Peyer's patch (tissue), 4 donors: ENCODE measurements around the gene PCDHA11. TPM values are rescaled to one million over a fixed set of nuclear protein-coding genes. Genes with fewer than 3 reads are reported as not detected.
"Not testable (repeated sequence)": the region's sequence is repeated elsewhere in the genome, so short reads cannot be mapped to it uniquely, and the experiment has no call there.

Source experiments
- DNase-seq, 3 donors: peaks; one replicate each; pipeline ENCODE4 v3.0.0-alpha.2; 2017 to 2019
- H3K27ac ChIP-seq, 4 donors: fragments of 200-600 bp; sonication (generic); one replicate each; pipeline ENCODE4 v1.5.1; 2016 to 2019
- H3K27me3 ChIP-seq, 2 donors: fragments of 200-600 bp; sonication (generic); one replicate each; pipeline ENCODE4 v1.5.1; 2019
- H3K36me3 ChIP-seq, 3 donors: fragments of 200-600 bp; sonication (generic); one replicate each; pipeline ENCODE4 v1.5.1; 2016 to 2019
- H3K4me1 ChIP-seq, 4 donors: fragments of 200-600 bp; sonication (generic); one replicate each; pipeline ENCODE4 v1.5.1; 2016 to 2019
- H3K4me3 ChIP-seq, 4 donors: fragments of 200-600 bp; sonication (generic); 1 replicate in 3 of 4; 2 replicates in 1 of 4; pipeline ENCODE4 v1.5.1; 2016 to 2019; ENCODE audit warnings: mild to moderate bottlenecking in 1 of 4
- H3K9me3 ChIP-seq, 4 donors: fragments of 200-600 bp; sonication (generic); one replicate each; pipeline ENCODE4 v1.5.1; 2016 to 2019; ENCODE audit warnings: mild to moderate bottlenecking in 1 of 4
- CTCF ChIP-seq, 6 experiments: fragments of 450-650 bp in 4 of 6; fragments of 200-600 bp in 2 of 6; sonication (generic) in 1 of 6; IDR thresholded peaks; one replicate each; pipeline ENCODE4 v1.5.1; 2017 to 2019; ENCODE audit warnings: antibody characterized with exemption in 6 of 6, mild to moderate bottlenecking in 3 of 6, moderate library complexity in 1 of 6
- POLR2A ChIP-seq, 2 donors: fragments of 450-650 bp; IDR thresholded peaks; one replicate each; pipeline ENCODE4 v1.5.1; 2017; ENCODE audit warnings: antibody characterized with exemption in 2 of 2, mild to moderate bottlenecking in 2 of 2, moderate library complexity in 2 of 2
- total RNA-seq, 4 donors: library from RNA; depleted of rRNA; stranded (reverse); fragments of >200 nt; gene quantifications; one replicate each; pipeline ENCODE4 v1.1.0, GENCODE V29; 2016

Gene PCDHA11
- total RNA-seq, 4 donors from 2014 or later, result 0.27 to 5.8 (median 0.40) TPM

- no peaks in the 10 kb centered on the region for H3K27me3 ChIP-seq
- no peak within 1 kb of the TSS for H3K27ac ChIP-seq
- no peak within 1 kb of the TSS for H3K4me3 ChIP-seq
- DNase-seq, result no peak
- peaks cover 0 to 36% (median 7%) of the 10 kb centered on the region in 4 donors for H3K9me3 ChIP-seq
- TF ChIP-seq CTCF (IDR thresholded peaks at IDR 0.05) (no peak), POLR2A (IDR thresholded peaks at IDR 0.05) (no peak)
- H3K36me3 ChIP-seq, result no peaks in the 10 kb centered on the region
- no peaks in the 10 kb centered on the region for H3K4me1 ChIP-seq
These were observed 6.6 kb downstream of the PCDHA11 start, which contains the start of gene PCDHA12 for GRCh38 chr5:140875085-140876065. PCDHA12 (plus strand) TSS chr5:140875308; CDS start chr5:140875473, 165 bp downstream.

GRCh38 chr5:140876541-140877261, 7.9 kb downstream of the PCDHA11 start:
- H3K4me1 ChIP-seq, H3K27ac ChIP-seq, H3K27me3 ChIP-seq, H3K36me3 ChIP-seq, DNase-seq, H3K4me3 ChIP-seq: not testable (repeated sequence)
- peaks cover 0 to 27% (median 4%) of the 10 kb centered on the region in 4 donors for H3K9me3 ChIP-seq

GRCh38 chr5:140877262-140877581, 8.5 kb downstream of the PCDHA11 start:
- H3K27me3 ChIP-seq, result no peaks in the 10 kb centered on the region
- H3K27ac ChIP-seq, result no peak overlapping the region
- H3K9me3 ChIP-seq, result peaks cover 0 to 27% (median 4%) of the 10 kb centered on the region in 4 donors
- no peak for DNase-seq
- no peaks in the 10 kb centered on the region for H3K4me1 ChIP-seq
- H3K4me3 ChIP-seq, result no peak overlapping the region
- TF ChIP-seq CTCF (IDR thresholded peaks at IDR 0.05), result no peak
- no peak for TF ChIP-seq POLR2A (IDR thresholded peaks at IDR 0.05)
- no peaks in the 10 kb centered on the region for H3K36me3 ChIP-seq

- Histone ChIP-seq H3K4me3 (no peak within 1 kb of the TSS), H3K27me3 (no peaks in the 10 kb centered on the region), H3K4me1 (no peaks in the 10 kb centered on the region), H3K36me3 (no peaks in the 10 kb centered on the region), H3K9me3 (peaks cover 0 to 21% (median 0%) of the 10 kb centered on the region in 4 donors), H3K27ac (no peak within 1 kb of the TSS)
- DNase-seq, result no peak
- TF ChIP-seq CTCF (IDR thresholded peaks at IDR 0.05) (no peak), POLR2A (IDR thresholded peaks at IDR 0.05) (no peak)
These were observed 13.3 kb downstream of the PCDHA11 start, which contains the start of gene PCDHA13 for GRCh38 chr5:140881889-140882590. PCDHA13 (plus strand) TSS chr5:140882124; CDS start chr5:140882269, 145 bp downstream.

GRCh38 chr5:140882591-140882899, 13.8 kb downstream of the PCDHA11 start:
- H3K9me3 ChIP-seq, result peaks cover 0 to 16% (median 0%) of the 10 kb centered on the region in 4 donors

More at GRCh38 chr5:140882591-140882899, 13.8 kb downstream of the PCDHA11 start:
- no peak overlapping the region for H3K4me3 ChIP-seq
- no peaks in the 10 kb centered on the region for H3K27me3 ChIP-seq
- TF ChIP-seq POLR2A (IDR thresholded peaks at IDR 0.05), result no peak
- no peak for TF ChIP-seq CTCF (IDR thresholded peaks at IDR 0.05)
- DNase-seq, result no peak
- no peaks in the 10 kb centered on the region for H3K4me1 ChIP-seq
- no peaks in the 10 kb centered on the region for H3K36me3 ChIP-seq
- no peak overlapping the region for H3K27ac ChIP-seq
